A673 (cell line): ENCODE measurements around the gene TMEM170B.

ENCODE experiments used
- CTCF ChIP-seq: fragments of 300-800, 200-600 bp; sonication (generic); conservative IDR thresholded peaks from 2 replicates; pipeline ENCODE4 v1.5.1; 2017; ENCODE audit warnings: low read depth, mild to moderate bottlenecking, antibody characterized with exemption, low read length, moderate library complexity, mixed read lengths
- EZH2 ChIP-seq: fragments of 200-600 bp; sonication (generic); IDR thresholded peaks from 2 replicates; pipeline ENCODE4 v1.6.1; 2017; ENCODE audit warnings: borderline replicate concordance, low read depth, mild to moderate bottlenecking, mixed read lengths, antibody characterized with exemption, low read length; ENCODE audit not compliant: poor library complexity, severe bottlenecking

GRCh38 chr6:11598687-11599086 lies 61.1 kb downstream of the TMEM170B start:
- TF ChIP-seq CTCF (no peak), EZH2 (no peak)
